ENCODE results near the gene HES5.

- TF ChIP-seq CTCF (IDR thresholded peaks at IDR 0.05) (no peak), POLR2A (IDR thresholded peaks at IDR 0.05; ENCODE audit: low read depth) (no peak)
These were observed 28.8 kb upstream of the HES5 start for GRCh38 chr1:2558861-2559260.
